Right atrium auricular region (tissue), 2 donors: ENCODE measurements around the gene CLSTN1. TPM values are rescaled to one million over a fixed set of nuclear protein-coding genes. Genes with fewer than 3 reads are reported as not detected.
"Not testable (repeated sequence)": the region's sequence is repeated elsewhere in the genome, so short reads cannot be mapped to it uniquely, and the experiment has no call there.

Experiments used
- DNase-seq: peaks from one replicate; pipeline ENCODE4 v3.0.0-alpha.2; 2019; ENCODE audit warnings: low spot score
- H3K27ac ChIP-seq, 2 donors: fragments of 200-600 bp; sonication (generic); 1 replicate in 1 of 2; 2 replicates in 1 of 2; pipeline ENCODE4 v1.5.1; 2016 to 2019
- H3K27me3 ChIP-seq, 2 donors: fragments of 200-600 bp; sonication (generic); one replicate each; pipeline versions ENCODE4 v1.5.1 to v1.6.0; 2017 to 2019
- H3K36me3 ChIP-seq: fragments of 200-600 bp; sonication (generic); one replicate; pipeline ENCODE4 v1.5.1; 2016
- H3K4me1 ChIP-seq, 2 donors: fragments of 200-600 bp; sonication (generic); one replicate each; pipeline versions ENCODE4 v1.5.1 to v1.6.0; 2017 to 2019
- H3K4me3 ChIP-seq, 2 donors: fragments of 200-600 bp; sonication (generic); 1 replicate in 1 of 2; 2 replicates in 1 of 2; pipeline ENCODE4 v1.5.1; 2017 to 2019; ENCODE audit warnings: mild to moderate bottlenecking in 1 of 2, moderate library complexity in 1 of 2
- H3K9me3 ChIP-seq, 2 donors: fragments of 200-600 bp; sonication (generic); one replicate each; pipeline ENCODE4 v1.5.1; 2019
- total RNA-seq, 2 donors: library from RNA; depleted of rRNA; stranded (reverse); fragments of >200 nt; gene quantifications; one replicate each; pipeline ENCODE4 v1.1.0, GENCODE V29; 2016
- TF ChIP-seq, protein P1 (sequence below), 2 donors: fragments of 200-600 bp; sonication (generic); IDR thresholded peaks; one replicate each; pipeline ENCODE4 v1.5.1; 2019; ENCODE audit warnings: antibody characterized with exemption in 2 of 2

Gene CLSTN1
- total RNA-seq, 2 donors from 2014 or later = 47.5 to 54.0 TPM

DNA sequence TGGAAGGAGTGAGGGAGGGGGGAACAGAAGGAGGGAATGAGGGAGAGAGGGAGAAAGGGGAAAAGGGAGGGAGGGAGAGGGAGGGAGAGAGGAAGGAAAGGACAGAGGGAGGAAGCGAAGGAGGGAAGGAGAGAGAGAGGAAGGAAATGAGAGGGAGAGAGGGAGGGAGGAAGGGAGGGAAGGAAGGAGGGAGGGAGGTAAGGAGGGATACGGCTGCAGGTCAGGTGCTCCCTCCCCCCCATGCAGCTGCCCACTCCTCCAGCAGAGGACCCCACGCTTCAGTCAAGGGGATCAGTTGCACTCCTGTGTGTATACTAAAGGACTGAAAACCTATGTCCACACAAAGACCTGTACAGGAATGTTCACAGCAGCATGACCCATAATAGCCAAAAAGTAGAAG is 54.8 kb downstream of the CLSTN1 start:
- TF ChIP-seq, protein P1, sequence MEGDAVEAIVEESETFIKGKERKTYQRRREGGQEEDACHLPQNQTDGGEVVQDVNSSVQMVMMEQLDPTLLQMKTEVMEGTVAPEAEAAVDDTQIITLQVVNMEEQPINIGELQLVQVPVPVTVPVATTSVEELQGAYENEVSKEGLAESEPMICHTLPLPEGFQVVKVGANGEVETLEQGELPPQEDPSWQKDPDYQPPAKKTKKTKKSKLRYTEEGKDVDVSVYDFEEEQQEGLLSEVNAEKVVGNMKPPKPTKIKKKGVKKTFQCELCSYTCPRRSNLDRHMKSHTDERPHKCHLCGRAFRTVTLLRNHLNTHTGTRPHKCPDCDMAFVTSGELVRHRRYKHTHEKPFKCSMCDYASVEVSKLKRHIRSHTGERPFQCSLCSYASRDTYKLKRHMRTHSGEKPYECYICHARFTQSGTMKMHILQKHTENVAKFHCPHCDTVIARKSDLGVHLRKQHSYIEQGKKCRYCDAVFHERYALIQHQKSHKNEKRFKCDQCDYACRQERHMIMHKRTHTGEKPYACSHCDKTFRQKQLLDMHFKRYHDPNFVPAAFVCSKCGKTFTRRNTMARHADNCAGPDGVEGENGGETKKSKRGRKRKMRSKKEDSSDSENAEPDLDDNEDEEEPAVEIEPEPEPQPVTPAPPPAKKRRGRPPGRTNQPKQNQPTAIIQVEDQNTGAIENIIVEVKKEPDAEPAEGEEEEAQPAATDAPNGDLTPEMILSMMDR (IDR thresholded peaks at IDR 0.05) = no peak
- Histone ChIP-seq H3K36me3 (peaks cover 11% of the 10 kb centered on the region), H3K27me3 (no peaks in the 10 kb centered on the region), H3K27ac (no peak overlapping the region), H3K4me3 (no peak overlapping the region), H3K4me1 (no peaks in the 10 kb centered on the region), H3K9me3 (no peaks in the 10 kb centered on the region)
- DNase-seq = no peak

DNA sequence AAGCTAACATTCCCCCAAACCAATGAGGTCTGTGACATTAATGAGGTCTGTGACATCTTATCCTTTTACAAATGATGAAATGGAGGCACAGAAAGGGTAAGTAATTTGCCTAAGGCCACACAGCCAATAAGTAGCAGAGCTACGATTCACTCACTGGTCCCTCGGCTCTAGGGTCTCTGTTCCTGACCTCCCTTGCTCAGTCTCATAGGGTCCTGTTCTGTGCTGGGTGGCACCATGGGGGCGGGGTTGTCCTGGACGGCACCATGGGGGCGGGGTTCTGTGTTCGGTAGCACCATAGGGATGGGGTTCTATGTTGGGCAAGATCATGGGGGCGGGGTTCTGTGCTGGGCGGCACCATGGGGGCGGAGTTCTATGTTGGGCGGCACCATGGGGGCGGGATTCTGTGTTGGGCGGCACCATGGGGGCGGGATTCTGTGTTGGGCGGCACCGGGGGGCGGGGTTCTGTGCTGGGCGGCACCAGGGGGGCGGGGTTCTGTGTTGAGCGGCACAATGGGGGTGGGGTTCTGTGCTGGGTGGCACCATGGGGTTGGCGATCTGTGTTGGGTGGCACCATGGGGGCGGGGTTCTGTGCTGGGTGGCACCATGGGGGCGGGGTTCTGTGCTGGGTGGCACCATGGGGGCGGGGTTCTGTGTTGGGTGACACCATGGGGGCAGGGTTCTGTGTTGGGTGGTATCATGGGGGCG is 55.6 kb downstream of the CLSTN1 start:
- DNase-seq = no peak
- no peaks in the 10 kb centered on the region for H3K27me3 ChIP-seq
- peaks cover 10% of the 10 kb centered on the region for H3K36me3 ChIP-seq
- H3K9me3 ChIP-seq = no peaks in the 10 kb centered on the region
- TF ChIP-seq, protein P1 (IDR thresholded peaks at IDR 0.05) = no peak
- no peak overlapping the region for H3K27ac ChIP-seq
- H3K4me1 ChIP-seq = no peaks in the 10 kb centered on the region
- no peak overlapping the region for H3K4me3 ChIP-seq

DNA sequence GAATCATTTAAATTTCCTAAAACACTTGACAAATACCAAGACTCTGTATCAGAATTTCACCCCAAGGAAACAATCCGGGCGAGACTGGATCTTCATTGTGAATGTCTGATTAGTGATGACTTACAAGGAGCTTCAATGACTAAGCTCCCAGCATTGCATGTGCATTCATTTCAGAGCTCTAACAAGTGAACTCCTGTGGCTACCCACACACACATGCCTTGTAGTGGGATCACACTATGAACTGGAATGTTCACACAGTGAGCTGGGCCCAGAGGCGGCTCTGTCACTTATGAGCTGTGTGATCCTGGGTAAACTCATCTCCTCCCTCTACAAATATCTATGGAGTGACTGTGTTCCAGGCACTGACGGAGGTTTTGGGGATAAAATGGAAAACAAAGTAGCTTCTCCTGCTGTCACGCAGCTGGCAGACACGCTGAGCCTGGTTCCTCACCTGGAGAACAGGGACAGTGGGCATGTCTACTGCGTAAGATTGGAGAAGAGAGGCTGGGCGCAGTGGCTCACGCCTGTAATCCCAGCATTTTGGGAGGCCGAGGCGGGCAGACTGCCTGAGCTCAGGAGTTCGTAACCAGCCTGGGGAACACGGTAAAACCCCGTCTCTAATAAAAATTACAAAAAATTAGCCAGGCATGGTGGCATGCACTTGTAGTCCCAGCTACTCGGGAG is 56.9 kb downstream of the CLSTN1 start:
- TF ChIP-seq, protein P1 (IDR thresholded peaks at IDR 0.05) = no peak
- no peaks in the 10 kb centered on the region for H3K4me1 ChIP-seq
- H3K4me3 ChIP-seq = no peak overlapping the region
- no peak overlapping the region for H3K27ac ChIP-seq
- H3K27me3 ChIP-seq = no peaks in the 10 kb centered on the region
- no peak for DNase-seq
- no peaks in the 10 kb centered on the region for H3K36me3 ChIP-seq
- H3K9me3 ChIP-seq = no peaks in the 10 kb centered on the region

DNA sequence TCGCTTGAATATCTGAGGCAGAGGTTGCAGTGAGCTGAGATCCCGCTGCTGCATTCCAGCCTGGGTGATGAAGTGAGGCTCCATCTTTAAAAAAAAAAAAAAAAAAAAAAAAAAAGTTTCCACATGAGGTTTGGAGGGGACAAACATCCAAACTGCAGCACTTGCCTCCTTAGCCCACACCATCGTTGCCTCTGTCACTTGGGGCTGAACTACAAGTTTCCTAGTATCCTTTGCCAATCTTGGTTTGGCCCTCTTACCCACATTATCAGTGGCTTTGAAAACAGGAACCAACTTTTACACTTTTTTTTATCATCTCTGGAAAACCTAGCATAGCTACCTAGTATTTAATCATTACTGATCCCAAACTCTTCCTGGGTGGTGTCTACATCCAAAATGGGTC is 59.2 kb downstream of the CLSTN1 start:
- DNase-seq = no peak
- no peak overlapping the region for H3K27ac ChIP-seq
- no peaks in the 10 kb centered on the region for H3K36me3 ChIP-seq
- H3K9me3 ChIP-seq = no peaks in the 10 kb centered on the region
- peaks cover 0 to 7% of the 10 kb centered on the region in 2 donors for H3K4me1 ChIP-seq
- no peaks in the 10 kb centered on the region for H3K27me3 ChIP-seq
- TF ChIP-seq, protein P1 (IDR thresholded peaks at IDR 0.05) = no peak
- H3K4me3 ChIP-seq = no peak overlapping the region

DNA sequence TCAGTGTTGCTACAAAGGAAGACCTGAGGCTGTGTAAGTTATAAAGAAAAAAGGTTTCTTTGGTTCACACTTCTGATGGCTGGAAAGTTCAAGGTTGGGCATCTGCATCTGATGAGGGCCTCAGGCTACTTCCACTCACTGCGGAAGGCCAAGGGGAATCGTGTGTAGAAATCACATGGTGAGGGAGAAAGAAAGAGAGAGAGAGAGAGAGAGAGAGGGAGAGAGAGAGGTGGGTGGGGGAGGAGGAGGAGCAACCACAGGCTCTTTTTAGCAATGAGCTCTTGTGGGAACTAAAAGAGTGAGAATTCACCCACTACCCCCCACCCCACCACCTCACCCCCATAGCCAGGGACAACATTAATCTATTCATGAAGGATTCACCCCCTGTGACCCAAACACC is 59.9 kb downstream of the CLSTN1 start:
- H3K4me1 ChIP-seq = peaks cover 0 to 8% of the 10 kb centered on the region in 2 donors
- no peaks in the 10 kb centered on the region for H3K36me3 ChIP-seq
- no peaks in the 10 kb centered on the region for H3K27me3 ChIP-seq
- H3K4me3 ChIP-seq = no peak overlapping the region
- TF ChIP-seq, protein P1 (IDR thresholded peaks at IDR 0.05) = no peak
- DNase-seq = no peak
- no peaks in the 10 kb centered on the region for H3K9me3 ChIP-seq
- no peak overlapping the region for H3K27ac ChIP-seq

DNA sequence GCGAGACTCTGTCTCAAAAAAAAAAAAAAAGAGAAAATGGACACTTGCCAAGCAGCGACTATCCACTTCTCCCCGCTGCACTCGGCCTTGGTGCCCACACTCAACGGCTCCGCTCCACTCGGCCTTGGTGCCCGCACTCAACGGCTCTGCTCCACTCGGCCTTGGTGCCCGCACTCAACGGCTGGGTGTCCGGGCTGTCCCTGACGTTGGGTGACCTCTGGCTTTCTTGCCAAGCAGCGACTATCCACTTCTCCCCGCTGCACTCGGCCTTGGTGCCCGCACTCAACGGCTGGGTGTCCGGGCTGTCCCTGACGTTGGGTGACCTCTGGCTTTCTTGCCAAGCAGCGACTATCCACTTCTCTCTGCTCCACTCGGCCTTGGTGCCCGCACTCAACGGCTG is 61.3 kb downstream of the CLSTN1 start:
- not testable (repeated sequence) for DNase-seq

More for the DNA sequence above, 61.3 kb downstream of the CLSTN1 start:
- not testable (repeated sequence) for H3K27me3 ChIP-seq, H3K4me1 ChIP-seq, H3K27ac ChIP-seq, H3K4me3 ChIP-seq, H3K9me3 ChIP-seq, H3K36me3 ChIP-seq
